Choroid plexus epithelial cell (primary cell): ENCODE measurements around the gene PRKCA.

ENCODE experiments used
- DNase-seq: peaks from one replicate; pipeline ENCODE4 v3.0.0-alpha.2; 2010; ENCODE audit warnings: low read depth
- H3K4me3 ChIP-seq: 2 replicates; pipeline ENCODE4 v1.5.1; 2011; ENCODE audit warnings: low read depth, mild to moderate bottlenecking, control low read depth, low read length, moderate library complexity
- TF ChIP-seq, protein P1 (sequence below): conservative IDR thresholded peaks from 2 replicates; pipeline ENCODE4 v1.5.1; 2011; ENCODE audit warnings: low read depth, mild to moderate bottlenecking, control low read depth, inconsistent platforms, low read length, moderate library complexity

Gene PRKCA

DNA sequence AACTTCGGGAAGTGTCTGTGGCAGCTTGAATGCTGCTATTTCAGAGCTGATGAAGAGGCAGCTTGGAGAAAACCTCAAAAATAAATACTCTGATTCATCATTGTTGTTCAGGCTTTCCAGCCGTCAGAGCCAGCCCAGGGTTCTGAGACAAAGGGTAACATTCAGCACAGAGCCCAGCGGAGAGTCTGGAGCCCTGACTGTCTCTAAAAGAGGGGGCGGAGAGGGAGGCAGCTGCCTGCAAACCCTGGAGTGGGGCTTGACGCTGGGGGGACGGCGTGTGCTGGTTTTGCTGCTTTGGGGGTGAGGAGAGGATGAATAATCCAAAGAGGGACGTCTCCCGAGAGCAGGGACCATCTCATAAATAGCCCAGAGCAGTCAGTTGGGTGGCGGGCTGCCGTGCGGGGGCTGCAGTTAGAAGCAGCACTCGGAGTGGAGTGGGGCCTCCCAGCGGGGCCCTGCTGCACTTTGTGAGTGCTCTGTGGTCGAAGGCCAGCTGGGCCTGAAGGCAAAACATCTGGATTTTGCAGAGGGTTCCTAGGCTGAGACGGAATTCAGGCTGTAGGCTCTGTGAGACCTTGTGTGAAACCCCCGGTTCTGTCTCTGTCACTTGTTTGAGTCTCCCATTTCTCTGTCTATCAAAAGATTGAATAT lies 237.8 kb downstream of the PRKCA start:
- peak; percentile 92 for DNase-seq

DNA sequence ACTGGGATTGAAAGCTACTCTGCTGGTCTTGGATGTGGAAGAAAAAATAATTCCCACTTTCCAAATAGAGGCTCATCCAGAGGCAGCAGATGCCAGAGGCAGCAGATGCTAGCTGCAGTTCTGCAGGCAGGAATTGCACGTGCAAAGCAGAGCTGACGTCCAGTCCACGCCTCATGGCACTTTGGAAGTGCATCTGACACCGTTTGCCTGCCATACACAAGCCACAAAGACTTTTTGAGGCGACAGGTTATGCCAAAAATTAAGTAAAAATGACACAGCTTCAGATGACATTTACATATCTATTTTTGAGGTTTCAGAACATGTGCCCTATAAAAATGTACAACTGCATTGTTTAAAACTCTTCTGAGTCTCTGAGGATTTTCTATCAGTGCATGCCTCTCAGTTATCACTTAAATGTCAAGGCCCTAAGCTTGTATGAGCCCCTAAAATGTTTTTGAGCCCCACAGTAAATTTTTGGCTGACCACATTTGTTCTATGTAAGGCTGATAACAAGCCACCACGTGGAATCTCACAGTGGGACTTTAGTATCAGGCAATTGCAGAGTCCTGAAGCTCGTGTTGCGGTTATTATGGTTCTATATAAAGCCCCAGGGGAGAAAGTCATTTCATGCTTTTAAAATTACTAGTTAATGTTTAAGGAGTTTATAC lies 239.2 kb downstream of the PRKCA start:
- TF ChIP-seq, protein P1, sequence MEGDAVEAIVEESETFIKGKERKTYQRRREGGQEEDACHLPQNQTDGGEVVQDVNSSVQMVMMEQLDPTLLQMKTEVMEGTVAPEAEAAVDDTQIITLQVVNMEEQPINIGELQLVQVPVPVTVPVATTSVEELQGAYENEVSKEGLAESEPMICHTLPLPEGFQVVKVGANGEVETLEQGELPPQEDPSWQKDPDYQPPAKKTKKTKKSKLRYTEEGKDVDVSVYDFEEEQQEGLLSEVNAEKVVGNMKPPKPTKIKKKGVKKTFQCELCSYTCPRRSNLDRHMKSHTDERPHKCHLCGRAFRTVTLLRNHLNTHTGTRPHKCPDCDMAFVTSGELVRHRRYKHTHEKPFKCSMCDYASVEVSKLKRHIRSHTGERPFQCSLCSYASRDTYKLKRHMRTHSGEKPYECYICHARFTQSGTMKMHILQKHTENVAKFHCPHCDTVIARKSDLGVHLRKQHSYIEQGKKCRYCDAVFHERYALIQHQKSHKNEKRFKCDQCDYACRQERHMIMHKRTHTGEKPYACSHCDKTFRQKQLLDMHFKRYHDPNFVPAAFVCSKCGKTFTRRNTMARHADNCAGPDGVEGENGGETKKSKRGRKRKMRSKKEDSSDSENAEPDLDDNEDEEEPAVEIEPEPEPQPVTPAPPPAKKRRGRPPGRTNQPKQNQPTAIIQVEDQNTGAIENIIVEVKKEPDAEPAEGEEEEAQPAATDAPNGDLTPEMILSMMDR: no peak
- no peak overlapping the region for H3K4me3 ChIP-seq
- peak; percentile 72 for DNase-seq

More for the DNA sequence above, 237.8 kb downstream of the PRKCA start:
- TF ChIP-seq, protein P1: no peak
- H3K4me3 ChIP-seq: peak overlapping the region; percentile 20

DNA sequence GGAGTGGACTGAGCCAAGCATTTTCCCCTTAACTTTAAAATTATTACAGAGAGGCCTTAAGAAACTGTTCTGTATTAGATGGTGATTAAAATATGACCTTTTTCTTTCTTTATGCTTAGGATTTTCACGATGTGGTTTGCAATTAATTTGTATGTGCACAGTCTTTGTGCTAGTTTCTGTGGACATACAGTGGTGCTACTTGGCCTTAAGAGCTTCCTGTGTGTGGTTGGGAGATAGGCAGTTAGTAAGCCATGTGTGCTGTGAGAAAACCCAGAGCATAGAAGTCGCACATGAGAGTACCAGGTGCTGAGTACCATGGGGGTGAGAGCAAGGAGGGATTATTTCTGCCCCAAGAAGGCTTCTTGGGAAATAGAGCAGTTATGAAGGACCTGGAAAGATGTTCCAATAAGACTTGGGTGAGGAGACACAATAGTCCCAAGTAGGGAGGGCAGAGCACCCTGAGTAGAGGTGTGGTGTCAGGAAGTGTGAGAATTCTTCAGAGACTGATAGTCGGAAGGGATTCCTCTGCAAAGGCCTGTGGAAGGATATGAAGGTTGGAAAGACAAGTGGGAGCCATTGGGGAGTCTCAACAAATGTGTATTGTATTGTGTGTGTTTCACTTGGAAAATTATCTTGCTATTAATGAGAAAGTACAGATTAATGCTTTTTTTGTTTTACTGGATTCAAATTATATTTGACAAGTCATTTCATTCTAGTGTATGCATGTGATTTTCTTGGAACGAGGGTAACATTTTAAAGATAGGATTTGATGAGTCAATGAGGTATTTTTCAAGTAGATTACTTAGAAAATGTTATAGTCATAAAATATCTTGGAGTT lies 239.9 kb downstream of the PRKCA start:
- TF ChIP-seq, protein P1: no peak
- peak; percentile 85 for DNase-seq
- H3K4me3 ChIP-seq: no peak overlapping the region

DNA sequence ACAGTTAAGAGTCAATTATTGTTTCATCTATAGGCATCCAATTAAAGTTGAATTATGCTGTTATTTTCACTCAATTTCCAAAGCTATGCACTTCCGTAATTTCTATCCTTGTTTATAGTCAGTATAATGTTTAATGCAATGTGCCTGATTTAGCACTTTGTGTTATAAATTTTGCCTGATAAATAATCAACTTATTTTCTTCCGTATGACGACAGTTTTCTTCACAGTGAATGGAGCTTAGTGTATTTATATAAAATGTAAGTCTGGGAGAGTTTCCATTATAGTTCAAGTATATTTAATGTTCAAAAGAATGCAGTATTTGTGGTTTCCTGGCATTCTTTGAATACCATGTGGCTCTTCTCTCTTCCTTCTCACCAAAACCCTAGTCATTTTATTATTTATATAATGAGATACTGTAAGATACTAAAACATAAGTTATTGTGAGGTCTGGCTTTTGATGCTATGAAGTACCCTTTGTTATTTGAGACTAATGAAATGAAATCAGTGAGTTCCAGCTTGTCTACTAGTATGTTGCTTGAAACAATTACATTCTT lies 240.6 kb downstream of the PRKCA start:
- DNase-seq: peak; percentile 88
- H3K4me3 ChIP-seq: no peak overlapping the region
- TF ChIP-seq, protein P1: no peak

DNA sequence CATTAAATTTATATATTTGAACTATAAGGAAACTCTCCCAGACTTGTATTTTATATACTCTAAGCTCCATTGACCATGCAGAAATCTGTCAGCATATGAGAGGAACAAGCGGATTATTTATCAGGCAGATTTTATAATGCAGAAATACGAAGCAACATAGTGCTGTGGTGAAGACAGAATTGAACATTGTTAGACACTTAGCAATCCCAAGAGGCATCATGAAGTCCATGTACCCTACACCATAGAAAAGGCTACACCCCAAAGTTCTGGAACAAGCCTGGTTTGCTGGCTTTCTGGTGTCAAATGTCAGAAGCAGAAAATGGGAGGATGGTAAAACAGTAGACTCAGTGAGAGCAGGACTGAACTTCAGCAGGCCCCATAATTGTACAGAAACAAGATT lies 241.1 kb downstream of the PRKCA start:
- DNase-seq: peak; percentile 48
- H3K4me3 ChIP-seq: no peak overlapping the region
- TF ChIP-seq, protein P1: no peak

DNA sequence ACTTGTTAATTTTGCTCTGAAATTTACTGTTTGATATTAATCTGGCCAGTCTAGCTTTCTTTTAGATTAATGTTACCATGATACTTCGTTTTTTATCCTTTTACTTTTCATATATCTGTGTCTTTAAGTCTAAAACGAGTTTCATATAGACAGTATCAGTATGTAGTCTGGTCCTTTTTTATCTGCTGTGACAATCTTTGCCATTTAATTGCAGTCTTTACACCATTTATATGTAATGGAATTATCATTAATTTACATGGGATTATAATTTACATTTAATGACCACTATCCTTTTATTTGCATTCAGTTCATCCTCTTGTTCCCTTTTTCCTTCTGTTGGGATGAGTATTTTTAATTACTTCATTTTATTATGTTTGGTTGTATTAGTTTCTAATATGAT lies 243.5 kb downstream of the PRKCA start:
- no peak overlapping the region for H3K4me3 ChIP-seq

More for the DNA sequence above, 243.5 kb downstream of the PRKCA start:
- DNase-seq: no peak
- TF ChIP-seq, protein P1: no peak
